ENCODE measurements around the gene KDM2B.
"Not testable (repeated sequence)": the region's sequence is repeated elsewhere in the genome, so short reads cannot be mapped to it uniquely, and the experiment has no call there.

The KDM2B gene

GRCh38 chr12:121583334-121583661, 2.5 kb upstream of the KDM2B start:
- DNase-seq, result not testable (repeated sequence)

GRCh38 chr12:121582583-121583333, 1.9 kb upstream of the KDM2B start:
- DNase-seq, result peak; percentile 12

- peak; percentile 11 for DNase-seq
Measured at GRCh38 chr12:121581686-121582429, 1.0 kb upstream of the KDM2B start.

GRCh38 chr12:121579981-121580868, 598 bp downstream of the KDM2B start:
- DNase-seq, result peak; percentile 74

GRCh38 chr12:121579190-121579791, 1.5 kb downstream of the KDM2B start:
- DNase-seq, result peak; percentile 43

- no peak for DNase-seq
Measured at GRCh38 chr12:121578230-121579189, 2.3 kb downstream of the KDM2B start.

- no peak for DNase-seq
Measured at GRCh38 chr12:121577443-121578180, 3.2 kb downstream of the KDM2B start.

GRCh38 chr12:121576851-121577391, 3.9 kb downstream of the KDM2B start:
- DNase-seq, result no peak

GRCh38 chr12:121575952-121576625, 4.7 kb downstream of the KDM2B start:
- DNase-seq, result no peak

GRCh38 chr12:121575051-121575450, 5.8 kb downstream of the KDM2B start:
- DNase-seq, result no peak

- DNase-seq, result no peak
Measured at GRCh38 chr12:121574025-121574424, 6.8 kb downstream of the KDM2B start.

- no peak for DNase-seq
Measured at GRCh38 chr12:121571920-121572319, 8.9 kb downstream of the KDM2B start.

GRCh38 chr12:121570467-121571283, 10.1 kb downstream of the KDM2B start:
- no peak for DNase-seq

- no peak for DNase-seq
Measured at GRCh38 chr12:121568971-121569751, 11.7 kb downstream of the KDM2B start.

GRCh38 chr12:121568518-121568917, 12.3 kb downstream of the KDM2B start:
- DNase-seq, result no peak

GRCh38 chr12:121565076-121565475, 15.7 kb downstream of the KDM2B start:
- DNase-seq, result no peak

GRCh38 chr12:121562488-121562887, 18.3 kb downstream of the KDM2B start:
- DNase-seq, result no peak

- DNase-seq, result no peak
Measured at GRCh38 chr12:121561009-121561395, 19.8 kb downstream of the KDM2B start.
